ENCODE results near the gene HLA-A. TPM values are rescaled to one million over a fixed set of nuclear protein-coding genes. Genes with fewer than 3 reads are reported as not detected.

Gene HLA-A
- total and polyA plus RNA-seq, 2 of the 13 experiments (the other 11 are each of a cell fraction or from before 2014, with no cell fraction given), result 345 to 527 TPM

GRCh38 chr6:29964887-29965562, 22.7 kb downstream of the HLA-A start (continued):
- TF ChIP-seq GMEB1 (CRISPR knock-in tag; IDR thresholded peaks at IDR 0.05; ENCODE audit: borderline replicate concordance), result no peak
- TF ChIP-seq ZFP82 (CRISPR knock-in tag; IDR thresholded peaks at IDR 0.05; ENCODE audit: borderline replicate concordance), result no peak; the same call in 1 of the 2 replicates
- TF ChIP-seq ZSCAN9 (CRISPR knock-in tag; IDR thresholded peaks at IDR 0.05; ENCODE audit: borderline replicate concordance), result peak; percentile 88
- TF ChIP-seq CREM (IDR thresholded peaks at IDR 0.05), result peak; percentile 60
- TF ChIP-seq CREM (CRISPR knock-in tag; IDR thresholded peaks at IDR 0.05), result no peak
- TF ChIP-seq ESRRA (CRISPR knock-in tag; IDR thresholded peaks at IDR 0.05; ENCODE audit: low read depth), result peak; percentile 41; the same call in 1 of the 2 replicates
- no peak for TF ChIP-seq CHD4 (IDR thresholded peaks at IDR 0.05; ENCODE audit: borderline replicate concordance, low read length)
- TF ChIP-seq U2AF1 (optimal IDR thresholded peaks at IDR 0.05; ENCODE audit: low read depth, low read length), result no peak
- TF ChIP-seq ZNF780A (CRISPR knock-in tag; IDR thresholded peaks at IDR 0.05), result no peak
- TF ChIP-seq MTF1 (CRISPR knock-in tag; IDR thresholded peaks at IDR 0.05), result no peak
- no peak; the same call in 1 of the 2 replicates for TF ChIP-seq BRCA1 (CRISPR knock-in tag; IDR thresholded peaks at IDR 0.05)
- TF ChIP-seq MEIS2 (CRISPR knock-in tag; IDR thresholded peaks at IDR 0.05), result peak; percentile 78
- TF ChIP-seq, protein P1, sequence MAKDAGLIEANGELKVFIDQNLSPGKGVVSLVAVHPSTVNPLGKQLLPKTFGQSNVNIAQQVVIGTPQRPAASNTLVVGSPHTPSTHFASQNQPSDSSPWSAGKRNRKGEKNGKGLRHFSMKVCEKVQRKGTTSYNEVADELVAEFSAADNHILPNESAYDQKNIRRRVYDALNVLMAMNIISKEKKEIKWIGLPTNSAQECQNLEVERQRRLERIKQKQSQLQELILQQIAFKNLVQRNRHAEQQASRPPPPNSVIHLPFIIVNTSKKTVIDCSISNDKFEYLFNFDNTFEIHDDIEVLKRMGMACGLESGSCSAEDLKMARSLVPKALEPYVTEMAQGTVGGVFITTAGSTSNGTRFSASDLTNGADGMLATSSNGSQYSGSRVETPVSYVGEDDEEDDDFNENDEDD (CRISPR knock-in tag; IDR thresholded peaks at IDR 0.05; ENCODE audit: borderline replicate concordance), result peak; percentile 49; the same call in 1 of the 2 replicates
- no peak for TF ChIP-seq CENPT (CRISPR knock-in tag; IDR thresholded peaks at IDR 0.05; ENCODE audit: low read depth)
- no peak for TF ChIP-seq ISX (CRISPR knock-in tag; conservative IDR thresholded peaks at IDR 0.05)
- no peak; the same call in 1 of the 2 replicates for TF ChIP-seq ZNF670 (CRISPR knock-in tag; IDR thresholded peaks at IDR 0.05; ENCODE audit: borderline replicate concordance)
- TF ChIP-seq ZNF24 (IDR thresholded peaks at IDR 0.05), result no peak
- no peak for TF ChIP-seq ZNF703 (CRISPR knock-in tag; IDR thresholded peaks at IDR 0.05; ENCODE audit: borderline replicate concordance)
- TF ChIP-seq SIX4 (CRISPR knock-in tag; IDR thresholded peaks at IDR 0.05), result no peak
- TF ChIP-seq ZNF597 (CRISPR knock-in tag; IDR thresholded peaks at IDR 0.05), result no peak
- no peak for TF ChIP-seq RFX5 (IDR thresholded peaks at IDR 0.05; ENCODE audit: low read depth, low read length)
- TF ChIP-seq, protein P2, sequence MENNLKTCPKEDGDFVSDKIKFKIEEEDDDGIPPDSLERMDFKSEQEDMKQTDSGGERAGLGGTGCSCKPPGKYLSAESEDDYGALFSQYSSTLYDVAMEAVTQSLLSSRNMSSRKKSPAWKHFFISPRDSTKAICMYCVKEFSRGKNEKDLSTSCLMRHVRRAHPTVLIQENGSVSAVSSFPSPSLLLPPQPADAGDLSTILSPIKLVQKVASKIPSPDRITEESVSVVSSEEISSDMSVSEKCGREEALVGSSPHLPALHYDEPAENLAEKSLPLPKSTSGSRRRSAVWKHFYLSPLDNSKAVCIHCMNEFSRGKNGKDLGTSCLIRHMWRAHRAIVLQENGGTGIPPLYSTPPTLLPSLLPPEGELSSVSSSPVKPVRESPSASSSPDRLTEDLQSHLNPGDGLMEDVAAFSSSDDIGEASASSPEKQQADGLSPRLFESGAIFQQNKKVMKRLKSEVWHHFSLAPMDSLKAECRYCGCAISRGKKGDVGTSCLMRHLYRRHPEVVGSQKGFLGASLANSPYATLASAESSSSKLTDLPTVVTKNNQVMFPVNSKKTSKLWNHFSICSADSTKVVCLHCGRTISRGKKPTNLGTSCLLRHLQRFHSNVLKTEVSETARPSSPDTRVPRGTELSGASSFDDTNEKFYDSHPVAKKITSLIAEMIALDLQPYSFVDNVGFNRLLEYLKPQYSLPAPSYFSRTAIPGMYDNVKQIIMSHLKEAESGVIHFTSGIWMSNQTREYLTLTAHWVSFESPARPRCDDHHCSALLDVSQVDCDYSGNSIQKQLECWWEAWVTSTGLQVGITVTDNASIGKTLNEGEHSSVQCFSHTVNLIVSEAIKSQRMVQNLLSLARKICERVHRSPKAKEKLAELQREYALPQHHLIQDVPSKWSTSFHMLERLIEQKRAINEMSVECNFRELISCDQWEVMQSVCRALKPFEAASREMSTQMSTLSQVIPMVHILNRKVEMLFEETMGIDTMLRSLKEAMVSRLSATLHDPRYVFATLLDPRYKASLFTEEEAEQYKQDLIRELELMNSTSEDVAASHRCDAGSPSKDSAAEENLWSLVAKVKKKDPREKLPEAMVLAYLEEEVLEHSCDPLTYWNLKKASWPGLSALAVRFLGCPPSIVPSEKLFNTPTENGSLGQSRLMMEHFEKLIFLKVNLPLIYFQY (CRISPR knock-in tag; IDR thresholded peaks at IDR 0.05; ENCODE audit: borderline replicate concordance), result peak; percentile 82; the same call in 1 of the 2 replicates
- TF ChIP-seq TEAD2 (CRISPR knock-in tag; IDR thresholded peaks at IDR 0.05), result no peak

Data from HepG2 (cell line).